Spleen (tissue), 11 donors: ENCODE measurements around the gene EFHD2. TPM values are rescaled to one million over a fixed set of nuclear protein-coding genes. Genes with fewer than 3 reads are reported as not detected.

Source experiments
- DNase-seq: peaks from one replicate; pipeline ENCODE4 v3.0.0-alpha.2; 2020
- H3K27ac ChIP-seq, 8 donors: fragments of 200-600 bp; sonication (generic) in 7 of 8; 1 replicate in 4 of 8; 2 replicates in 4 of 8; pipeline versions ENCODE4 v1.5.0 to v1.8.0; 2016 to 2021; ENCODE audit warnings: inconsistent platforms in 4 of 8, mild to moderate bottlenecking in 4 of 8, moderate library complexity in 1 of 8
- H3K27me3 ChIP-seq, 7 donors: fragments of 200-600 bp; sonication (generic) in 6 of 7; replicated peaks in 1 of 7; 1 replicate in 4 of 7; 2 replicates in 3 of 7; pipeline versions ENCODE4 v1.5.0 to v1.8.0; 2016 to 2021; ENCODE audit warnings: inconsistent platforms in 3 of 7, mild to moderate bottlenecking in 1 of 7
- H3K36me3 ChIP-seq, 6 donors: fragments of 200-600 bp; sonication (generic) in 5 of 6; 1 replicate in 4 of 6; 2 replicates in 2 of 6; pipeline versions ENCODE4 v1.5.0 to v1.8.0; 2016 to 2021; ENCODE audit warnings: inconsistent platforms in 2 of 6
- H3K4me1 ChIP-seq, 6 donors: fragments of 200-600 bp; sonication (generic) in 5 of 6; 1 replicate in 3 of 6; 2 replicates in 3 of 6; pipeline versions ENCODE4 v1.5.0 to v1.8.0; 2016 to 2021; ENCODE audit warnings: inconsistent platforms in 3 of 6
- H3K4me3 ChIP-seq, 8 donors: fragments of 200-600 bp; sonication (generic) in 7 of 8; 1 replicate in 4 of 8; 2 replicates in 4 of 8; pipeline versions ENCODE4 v1.5.0 to v1.8.0; 2016 to 2021; ENCODE audit warnings: inconsistent platforms in 4 of 8, mild to moderate bottlenecking in 4 of 8, moderate library complexity in 2 of 8
- H3K9me3 ChIP-seq, 8 donors: fragments of 200-600 bp; sonication (generic) in 7 of 8; 1 replicate in 4 of 8; 2 replicates in 4 of 8; pipeline versions ENCODE4 v1.5.0 to v1.8.0; 2016 to 2021; ENCODE audit warnings: inconsistent platforms in 4 of 8
- CTCF ChIP-seq, 11 experiments: fragments of 200-600 bp in 7 of 11; fragments of 450-650 bp in 4 of 11; sonication (generic) in 4 of 11; IDR thresholded peaks in 8 of 11; conservative IDR thresholded peaks in 3 of 11; 1 replicate in 7 of 11; 2 replicates in 4 of 11; pipeline versions ENCODE4 v1.4.0 to v1.8.0; 2016 to 2021; ENCODE audit warnings: antibody characterized with exemption in 11 of 11, inconsistent platforms in 4 of 11, mild to moderate bottlenecking in 1 of 11
- POLR2A ChIP-seq, 3 donors: fragments of 450-650 bp; IDR thresholded peaks; one replicate each; pipeline ENCODE4 v1.5.1; 2017; ENCODE audit warnings: antibody characterized with exemption in 3 of 3, mild to moderate bottlenecking in 1 of 3
- POLR2AphosphoS5 ChIP-seq, 3 donors: sonication (generic); formaldehyde crosslinking; IDR thresholded peaks; one replicate each; pipeline ENCODE4 v1.5.1; 2017; ENCODE audit warnings: antibody characterized with exemption in 3 of 3
- WGBS, 5 donors: extraction: QIAGEN DNeasy Blood & Tissue Kit in 3 of 5; methylation state at CpG; one replicate each; pipeline versions ENCODE4 v1.1.5 to v1.1.7; 2013 to 2018; 5-methylcytosine and 5-hydroxymethylcytosine counted together
- intact Hi-C: fragments of 100-400 bp; cut with DNase I; formaldehyde crosslinking; loops from one replicate; pipeline ENCODE4 v1.15.0; 2023; ENCODE audit warnings: low total_unique reads
- polyA plus RNA-seq, 3 donors: library from polyadenylated mRNA; stranded (reverse); fragments of 200-250 nt; gene quantifications; one replicate each; pipeline ENCODE4 v1.2.1, GENCODE V29; 2013
- total RNA-seq, 7 donors: library from RNA; depleted of rRNA in 3 of 7; stranded (reverse); fragments of >200 nt in 3 of 7; fragmentation: NEBNext Ultra II Directional in 4 of 7; extraction: Animal tissue kit (Norgen Biotek cat#: 25700) in 4 of 7; gene quantifications; one replicate each; pipeline versions ENCODE4 v1.1.0 to v1.2.1, GENCODE V29; 2016 to 2021
- donor health status: healthy with polysubstance abuse.
- donor health status: DM: no; HTN: no; CAD: no; lungs with moderate emphysema.
- donor health status: DM: no; HTN: no; CAD: no.
- donor health status: Bipolar disorder and iron deficiency.
- donor health status: healthy.
- donor health status: DM: no; HTN: no; CAD: no.
- donor health status: DM: yes; HTN: yes; CAD: no.

Gene EFHD2
- total and polyA plus RNA-seq, 10 donors = 81.8 to 226 (median 155) TPM

DNA sequence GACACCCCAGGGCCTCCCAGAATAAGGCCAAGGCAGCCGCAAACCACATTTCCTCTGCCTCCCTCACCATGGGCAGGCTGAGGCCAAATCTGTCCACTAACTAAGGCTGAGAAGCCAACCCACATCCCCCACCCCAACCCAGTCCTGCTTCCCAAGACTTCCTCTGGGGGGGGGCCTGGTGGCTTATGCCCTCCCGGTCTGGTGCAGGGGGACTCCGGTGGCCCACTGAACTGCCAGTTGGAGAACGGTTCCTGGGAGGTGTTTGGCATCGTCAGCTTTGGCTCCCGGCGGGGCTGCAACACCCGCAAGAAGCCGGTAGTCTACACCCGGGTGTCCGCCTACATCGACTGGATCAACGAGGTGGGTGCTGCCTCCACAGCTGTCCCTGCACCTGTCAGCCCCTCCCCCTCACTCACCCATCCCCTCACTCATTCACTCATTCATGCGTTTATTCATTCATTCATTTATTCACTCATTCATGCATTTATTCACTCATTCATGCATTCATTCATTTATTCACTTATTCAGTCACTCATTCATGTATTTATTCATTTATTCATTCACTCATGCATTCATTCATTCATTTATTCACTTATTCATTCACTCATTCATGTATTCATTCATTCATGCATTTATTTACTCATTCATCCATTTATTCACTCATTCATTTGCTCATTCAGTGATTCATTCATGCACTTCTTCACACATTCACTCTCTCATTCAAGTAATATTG is 35.9 kb downstream of the EFHD2 start:
- TF ChIP-seq CTCF (IDR thresholded peaks at IDR 0.05 in 8 of 11, conservative IDR thresholded peaks at IDR 0.05 in 3 of 11) (no peak), POLR2AphosphoS5 (IDR thresholded peaks at IDR 0.05) (no peak)
- 63 to 78% (median 65%) methylated on average over 14 of the region's 14 CpGs for WGBS, 5 donors
- Histone ChIP-seq H3K27me3 (peaks cover 0 to 32% (median 0%) of the 10 kb centered on the region in 7 donors), H3K36me3 (no peaks in the 10 kb centered on the region), H3K9me3 (no peaks in the 10 kb centered on the region), H3K4me3 (no peak overlapping the region), H3K27ac (no peak overlapping the region), H3K4me1 (peaks cover 0 to 3% (median 0%) of the 10 kb centered on the region in 6 donors)
- DNase-seq = no peak
- intact Hi-C loops = no loop called here

- no peak for TF ChIP-seq CTCF (IDR thresholded peaks at IDR 0.05 in 8 of 11, conservative IDR thresholded peaks at IDR 0.05 in 3 of 11)
- no peak for TF ChIP-seq POLR2A (IDR thresholded peaks at IDR 0.05)
- TF ChIP-seq POLR2AphosphoS5 (IDR thresholded peaks at IDR 0.05) = no peak
- Histone ChIP-seq H3K27ac (no peak overlapping the region), H3K4me3 (no peak overlapping the region), H3K27me3 (peaks cover 0 to 32% (median 0%) of the 10 kb centered on the region in 7 donors), H3K4me1 (peaks cover 0 to 3% (median 0%) of the 10 kb centered on the region in 6 donors), H3K9me3 (no peaks in the 10 kb centered on the region), H3K36me3 (no peaks in the 10 kb centered on the region)
- intact Hi-C loops = no loop called here
- DNase-seq = no peak
- WGBS, 5 donors = 72 to 82% (median 73%) methylated on average over 4 of the region's 4 CpGs
Measured at GRCh38 chr1:15446212-15446611, 36.5 kb downstream of the EFHD2 start.

DNA sequence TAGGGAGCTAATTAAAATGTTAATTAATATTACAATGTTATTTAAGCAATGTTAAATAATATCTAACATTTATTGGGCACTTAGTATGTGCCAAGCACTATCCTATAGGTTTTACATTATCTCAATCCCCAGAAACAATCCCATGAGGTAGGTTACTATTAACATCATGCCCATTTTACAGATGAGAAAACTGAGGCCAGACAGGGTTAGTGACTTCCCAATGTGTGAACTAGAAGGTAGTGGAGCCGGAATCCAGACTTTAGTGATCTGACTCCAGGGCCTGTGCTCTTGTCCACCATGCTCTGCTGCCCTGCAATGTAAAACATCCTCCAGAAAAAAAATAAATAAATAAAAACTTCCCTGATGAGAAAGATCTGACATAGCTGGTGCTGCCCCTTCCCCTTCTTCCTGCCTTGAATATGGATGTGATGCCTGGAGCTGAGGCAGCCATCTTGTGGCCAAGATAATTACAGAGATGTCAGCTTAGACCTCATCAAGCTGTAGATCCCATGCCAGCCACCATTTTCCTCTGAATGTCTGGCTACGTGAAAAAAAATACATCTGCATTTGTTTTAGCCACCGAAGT is 39.3 kb downstream of the EFHD2 start:
- Histone ChIP-seq H3K27me3 (peaks cover 0 to 32% (median 0%) of the 10 kb centered on the region in 7 donors), H3K4me3 (no peak overlapping the region), H3K9me3 (no peaks in the 10 kb centered on the region), H3K36me3 (no peaks in the 10 kb centered on the region), H3K27ac (no peak overlapping the region), H3K4me1 (peaks cover 0 to 3% (median 0%) of the 10 kb centered on the region in 6 donors)
- TF ChIP-seq CTCF (IDR thresholded peaks at IDR 0.05 in 8 of 11, conservative IDR thresholded peaks at IDR 0.05 in 3 of 11) = no peak
- no peak for TF ChIP-seq POLR2AphosphoS5 (IDR thresholded peaks at IDR 0.05)
- no peak for TF ChIP-seq POLR2A (IDR thresholded peaks at IDR 0.05)
- no peak for DNase-seq
- 89 to 96% (median 93%) methylated on average over 3 of the region's 3 CpGs for WGBS, 5 donors
- intact Hi-C loops = no loop called here

GRCh38 chr1:15449567-15449966 is 39.9 kb downstream of the EFHD2 start:
- H3K27ac ChIP-seq = no peak overlapping the region
- H3K36me3 ChIP-seq = no peaks in the 10 kb centered on the region
- TF ChIP-seq POLR2AphosphoS5 (IDR thresholded peaks at IDR 0.05) (no peak), POLR2A (IDR thresholded peaks at IDR 0.05) (no peak), CTCF (IDR thresholded peaks at IDR 0.05 in 8 of 11, conservative IDR thresholded peaks at IDR 0.05 in 3 of 11) (no peak)
- no peak for DNase-seq
- H3K4me3 ChIP-seq = no peak overlapping the region
- intact Hi-C loops = no loop called here
- 36 to 63% (median 51%) methylated on average over 3 of the region's 3 CpGs for WGBS, 5 donors
- no peaks in the 10 kb centered on the region for H3K9me3 ChIP-seq
- peaks cover 0 to 27% (median 0%) of the 10 kb centered on the region in 7 donors for H3K27me3 ChIP-seq
- peaks cover 0 to 3% (median 0%) of the 10 kb centered on the region in 6 donors for H3K4me1 ChIP-seq
